Measurements from ENCODE around the gene GPR146. TPM values are rescaled to one million over a fixed set of nuclear protein-coding genes. Genes with fewer than 3 reads are reported as not detected.

GPR146 gene
- total and polyA plus RNA-seq, 9 donors, result 6.1 to 25.0 (median 8.4) TPM

GRCh38 chr7:1099637-1100036 is 55.3 kb downstream of the GPR146 start:
- Histone ChIP-seq H3K9me3 (no peaks in the 10 kb centered on the region), H3K4me3 (no peak overlapping the region), H3K4me1 (ENCODE audit: insufficient read depth) (no peaks in the 10 kb centered on the region), H3K27ac (no peak overlapping the region), H3K27me3 (no peaks in the 10 kb centered on the region), H3K36me3 (no peaks in the 10 kb centered on the region)
- WGBS, 3 donors, result 92 to 94% (median 93%) methylated on average over 16 of the region's 16 CpGs
- intact Hi-C loops (cut with DNase I), result no loop called here
- no peak for DNase-seq
- TF ChIP-seq CTCF (IDR thresholded peaks at IDR 0.05) (no peak), POLR2A (IDR thresholded peaks at IDR 0.05) (no peak), EP300 (IDR thresholded peaks at IDR 0.05) (no peak)

GRCh38 chr7:1100386-1100785 is 56.0 kb downstream of the GPR146 start:
- Histone ChIP-seq H3K4me1 (ENCODE audit: insufficient read depth) (no peaks in the 10 kb centered on the region), H3K36me3 (no peaks in the 10 kb centered on the region), H3K9me3 (no peaks in the 10 kb centered on the region), H3K27ac (no peak overlapping the region), H3K27me3 (no peaks in the 10 kb centered on the region), H3K4me3 (no peak overlapping the region)
- no peak for DNase-seq
- 83 to 86% (median 84%) methylated on average over 14 of the region's 14 CpGs for WGBS, 3 donors
- TF ChIP-seq CTCF (IDR thresholded peaks at IDR 0.05), result no peak
- no peak for TF ChIP-seq EP300 (IDR thresholded peaks at IDR 0.05)
- no peak for TF ChIP-seq POLR2A (IDR thresholded peaks at IDR 0.05)
- intact Hi-C loops (cut with DNase I), result no loop called here

GRCh38 chr7:1100834-1101562 is 56.7 kb downstream of the GPR146 start:
- no peak overlapping the region for H3K27ac ChIP-seq
- intact Hi-C loops (cut with DNase I), result no loop called here
- H3K36me3 ChIP-seq, result no peaks in the 10 kb centered on the region
- no peak for DNase-seq
- TF ChIP-seq POLR2A (IDR thresholded peaks at IDR 0.05) (no peak), CTCF (IDR thresholded peaks at IDR 0.05) (no peak), EP300 (IDR thresholded peaks at IDR 0.05) (no peak)
- H3K9me3 ChIP-seq, result no peaks in the 10 kb centered on the region
- H3K27me3 ChIP-seq, result no peaks in the 10 kb centered on the region
- no peaks in the 10 kb centered on the region for H3K4me1 ChIP-seq (ENCODE audit: insufficient read depth)
- 84 to 86% (median 86%) methylated on average over 34 of the region's 34 CpGs for WGBS, 3 donors
- no peak overlapping the region for H3K4me3 ChIP-seq

- intact Hi-C loops (cut with DNase I), result no loop called here
- no peaks in the 10 kb centered on the region for H3K27me3 ChIP-seq
- DNase-seq, result no peak
- H3K4me3 ChIP-seq, result no peak overlapping the region
- no peaks in the 10 kb centered on the region for H3K4me1 ChIP-seq (ENCODE audit: insufficient read depth)
- WGBS, 3 donors, result 85 to 90% (median 89%) methylated on average over 47 of the region's 47 CpGs
- no peaks in the 10 kb centered on the region for H3K36me3 ChIP-seq
- no peak overlapping the region for H3K27ac ChIP-seq
- TF ChIP-seq CTCF (IDR thresholded peaks at IDR 0.05) (no peak), EP300 (IDR thresholded peaks at IDR 0.05) (no peak), POLR2A (IDR thresholded peaks at IDR 0.05) (no peak)
- H3K9me3 ChIP-seq, result no peaks in the 10 kb centered on the region
These were observed 57.5 kb downstream of the GPR146 start for GRCh38 chr7:1101563-1102431.
